ENCODE results near the gene GORAB. TPM values are rescaled to one million over a fixed set of nuclear protein-coding genes. Genes with fewer than 3 reads are reported as not detected.

The GORAB gene
- total and polyA plus RNA-seq, 10 of the 15 experiments (the other 5 are each of a cell fraction or from before 2014, with no cell fraction given), result 5.5 to 38.6 (median 10.3) TPM

DNA sequence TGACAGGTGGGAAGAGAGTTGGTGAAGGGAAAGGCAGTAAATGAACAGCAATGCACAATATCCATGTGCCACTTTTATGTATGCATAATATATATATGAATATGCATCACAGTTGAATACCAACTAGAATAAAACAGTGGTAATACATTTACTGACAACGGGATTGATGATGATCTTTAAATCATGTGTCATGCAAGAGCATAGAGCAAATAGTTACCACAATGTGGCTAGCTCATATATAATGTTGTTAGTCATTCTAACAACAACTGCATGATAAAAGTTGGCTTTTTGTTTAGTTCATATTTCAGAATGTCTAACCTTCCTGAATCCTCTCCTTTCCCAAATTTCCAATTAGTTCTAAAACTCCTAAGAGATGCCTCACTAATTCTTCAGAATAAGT is 46.4 kb downstream of the GORAB start:
- Histone ChIP-seq H3K27ac (ENCODE audit: control insufficient read depth, insufficient read depth) (no peak overlapping the region), H3K27me3 (replicated peaks in 1 of 2; ENCODE audit: control insufficient read depth in 2 of 2, insufficient read depth in 2 of 2, low read length in 1 of 2) (no peaks in the 10 kb centered on the region), H3K9ac (ENCODE audit: control insufficient read depth, insufficient read depth, low read length) (no peak overlapping the region), H3K4me2 (ENCODE audit: control insufficient read depth, insufficient read depth) (no peak overlapping the region), H3K9me3 (replicated peaks; ENCODE audit: control insufficient read depth, insufficient read depth, low read length) (no peaks in the 10 kb centered on the region), H3K79me2 (ENCODE audit: control insufficient read depth, insufficient read depth, low read length) (no peaks in the 10 kb centered on the region), H2AFZ (ENCODE audit: control insufficient read depth, low read depth, low read length) (no peak overlapping the region), H3K36me3 (ENCODE audit: control insufficient read depth in 2 of 2, insufficient read depth in 2 of 2, low read length in 1 of 2) (no peaks in the 10 kb centered on the region), H3K4me3 (no peak overlapping the region), H3K4me1 (ENCODE audit: control insufficient read depth, insufficient read depth, low read length) (no peaks in the 10 kb centered on the region), H4K20me1 (ENCODE audit: control insufficient read depth, insufficient read depth) (no peaks in the 10 kb centered on the region)
- in situ Hi-C loops (cut with MboI) (no loop called here), intact Hi-C loops (cut with micrococcal nuclease; ENCODE audit: unreplicated experiment) (no loop called here)
- POLR2A ChIA-PET, result interaction anchor here (0.5 kb wide), 1 partner anchor 580 kb away, joined by 4 read pairs; no protein-coding TSS in a partner anchor
- no TSS peak for BruUV-seq (replicated peaks)
- RAD21 ChIA-PET (ENCODE audit: unreplicated experiment), result no interaction called here
- WGBS (ENCODE audit: insufficient coverage, insufficient replicate concordance, low lambda C conversion rate, missing lambda C conversion rate), result 4% methylated on average over 1 of the region's 1 CpG
- DNase-seq (ENCODE audit: low read depth, low spot score) (no peak), ATAC-seq (no peak), FAIRE-seq (peak; percentile 49)
- CTCF ChIA-PET, result interaction anchor here (0.6 kb wide), 1 partner anchor 21 kb away, joined by 4 read pairs; no protein-coding TSS in a partner anchor
- SMC1A ChIA-PET (ENCODE audit: uncharacterized antibody, unreplicated experiment), result interaction anchor here (2.0 to 2.4 kb wide), 2 partner anchors 12 to 36 kb away, joined by 5 to 9 read pairs; no protein-coding TSS in a partner anchor
- TF ChIP-seq ZBTB40 (IDR thresholded peaks at IDR 0.05; ENCODE audit: borderline replicate concordance) (no peak), FOXM1 (IDR thresholded peaks at IDR 0.05; ENCODE audit: low read depth, low read length) (no peak), ATF2 (IDR thresholded peaks at IDR 0.05; ENCODE audit: low read length) (no peak), BCL11A (IDR thresholded peaks at IDR 0.05; ENCODE audit: low read depth, low read length) (no peak), NFIC (IDR thresholded peaks at IDR 0.05; ENCODE audit: low read depth, low read length) (no peak), DPF2 (IDR thresholded peaks at IDR 0.05) (no peak), PRDM15 (CRISPR knock-in tag; IDR thresholded peaks at IDR 0.05) (no peak), NFXL1 (IDR thresholded peaks at IDR 0.05; ENCODE audit: borderline replicate concordance) (no peak), NR2F1 (conservative IDR thresholded peaks at IDR 0.05) (no peak), ETV6 (conservative IDR thresholded peaks at IDR 0.05 in 1 of 2, IDR thresholded peaks at IDR 0.05 in 1 of 2; ENCODE audit: borderline replicate concordance in 1 of 2, low read depth in 1 of 2) (no peak), HDAC6 (IDR thresholded peaks at IDR 0.05; ENCODE audit: unreplicated experiment) (no peak)
- TF ChIP-seq, protein P1, sequence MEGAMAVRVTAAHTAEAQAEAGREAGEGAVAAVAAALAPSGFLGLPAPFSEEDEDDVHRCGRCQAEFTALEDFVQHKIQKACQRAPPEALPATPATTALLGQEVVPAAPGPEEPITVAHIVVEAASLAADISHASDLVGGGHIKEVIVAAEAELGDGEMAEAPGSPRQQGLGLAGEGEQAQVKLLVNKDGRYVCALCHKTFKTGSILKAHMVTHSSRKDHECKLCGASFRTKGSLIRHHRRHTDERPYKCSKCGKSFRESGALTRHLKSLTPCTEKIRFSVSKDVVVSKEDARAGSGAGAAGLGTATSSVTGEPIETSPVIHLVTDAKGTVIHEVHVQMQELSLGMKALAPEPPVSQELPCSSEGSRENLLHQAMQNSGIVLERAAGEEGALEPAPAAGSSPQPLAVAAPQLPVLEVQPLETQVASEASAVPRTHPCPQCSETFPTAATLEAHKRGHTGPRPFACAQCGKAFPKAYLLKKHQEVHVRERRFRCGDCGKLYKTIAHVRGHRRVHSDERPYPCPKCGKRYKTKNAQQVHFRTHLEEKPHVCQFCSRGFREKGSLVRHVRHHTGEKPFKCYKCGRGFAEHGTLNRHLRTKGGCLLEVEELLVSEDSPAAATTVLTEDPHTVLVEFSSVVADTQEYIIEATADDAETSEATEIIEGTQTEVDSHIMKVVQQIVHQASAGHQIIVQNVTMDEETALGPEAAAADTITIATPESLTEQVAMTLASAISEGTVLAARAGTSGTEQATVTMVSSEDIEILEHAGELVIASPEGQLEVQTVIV (IDR thresholded peaks at IDR 0.05; ENCODE audit: borderline replicate concordance, partially characterized antibody), result no peak
